Body of pancreas (tissue), 4 donors: ENCODE measurements around the gene TSPAN33.

Experiments used
- POLR2A ChIP-seq, 3 donors: fragments of 450-650 bp; IDR thresholded peaks; one replicate each; pipeline ENCODE4 v1.6.1; 2016; ENCODE audit warnings: antibody characterized with exemption in 3 of 3, mild to moderate bottlenecking in 2 of 3
- TF ChIP-seq, protein P1 (sequence below), 7 experiments: fragments of 450-650 bp in 4 of 7; fragments of 200-600 bp in 3 of 7; sonication (generic) in 3 of 7; IDR thresholded peaks; one replicate each; pipeline ENCODE4 v1.5.1; 2016 to 2019; ENCODE audit warnings: antibody characterized with exemption in 7 of 7

DNA sequence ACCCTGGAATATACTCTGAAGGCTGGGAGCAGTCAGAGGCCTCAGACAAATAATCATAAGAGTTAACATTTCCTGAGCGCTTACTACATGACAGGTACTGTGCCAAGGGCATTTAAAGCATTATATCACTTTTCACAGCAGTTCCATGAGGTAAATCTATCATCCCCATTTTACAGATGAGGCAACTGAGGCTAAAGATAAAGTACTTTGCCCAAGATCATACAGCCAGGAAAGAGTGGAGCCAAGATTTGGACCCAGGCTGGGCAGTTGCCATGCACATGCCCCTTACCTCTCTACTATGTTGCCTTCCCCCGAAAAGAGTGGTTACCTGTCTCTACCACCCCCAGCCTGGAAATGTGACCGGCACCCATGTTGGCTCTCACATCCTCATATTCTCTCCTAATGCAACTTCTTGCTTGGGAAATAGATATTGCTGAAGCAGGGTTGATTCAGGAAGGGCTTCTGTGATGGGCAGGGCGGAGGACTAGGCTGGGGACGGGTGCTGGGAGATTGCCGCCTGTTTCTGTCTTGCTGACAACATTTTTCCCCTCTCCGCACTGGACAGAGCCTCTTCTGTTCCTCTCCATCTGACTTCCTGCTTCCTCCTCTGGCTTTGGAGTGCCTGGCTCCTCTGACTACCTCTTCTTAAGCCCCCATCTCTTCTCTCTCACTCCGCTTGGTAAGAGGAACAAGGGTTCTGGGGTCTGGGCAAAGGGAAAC lies 57.7 kb downstream of the TSPAN33 start:
- TF ChIP-seq, protein P1, sequence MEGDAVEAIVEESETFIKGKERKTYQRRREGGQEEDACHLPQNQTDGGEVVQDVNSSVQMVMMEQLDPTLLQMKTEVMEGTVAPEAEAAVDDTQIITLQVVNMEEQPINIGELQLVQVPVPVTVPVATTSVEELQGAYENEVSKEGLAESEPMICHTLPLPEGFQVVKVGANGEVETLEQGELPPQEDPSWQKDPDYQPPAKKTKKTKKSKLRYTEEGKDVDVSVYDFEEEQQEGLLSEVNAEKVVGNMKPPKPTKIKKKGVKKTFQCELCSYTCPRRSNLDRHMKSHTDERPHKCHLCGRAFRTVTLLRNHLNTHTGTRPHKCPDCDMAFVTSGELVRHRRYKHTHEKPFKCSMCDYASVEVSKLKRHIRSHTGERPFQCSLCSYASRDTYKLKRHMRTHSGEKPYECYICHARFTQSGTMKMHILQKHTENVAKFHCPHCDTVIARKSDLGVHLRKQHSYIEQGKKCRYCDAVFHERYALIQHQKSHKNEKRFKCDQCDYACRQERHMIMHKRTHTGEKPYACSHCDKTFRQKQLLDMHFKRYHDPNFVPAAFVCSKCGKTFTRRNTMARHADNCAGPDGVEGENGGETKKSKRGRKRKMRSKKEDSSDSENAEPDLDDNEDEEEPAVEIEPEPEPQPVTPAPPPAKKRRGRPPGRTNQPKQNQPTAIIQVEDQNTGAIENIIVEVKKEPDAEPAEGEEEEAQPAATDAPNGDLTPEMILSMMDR (IDR thresholded peaks at IDR 0.05), result no peak
- no peak for TF ChIP-seq POLR2A (IDR thresholded peaks at IDR 0.05)
